ENCODE results near the gene ARHGDIG. TPM values are rescaled to one million over a fixed set of nuclear protein-coding genes. Genes with fewer than 3 reads are reported as not detected.
A peak's percentile ranks its signal among the peaks of the same experiment; 100 is the strongest.
"Not testable (repeated sequence)": the region's sequence is repeated elsewhere in the genome, so short reads cannot be mapped to it uniquely, and the experiment has no call there.

The ARHGDIG gene
- total RNA-seq, 1 donor from 2014 or later, result not detected

GRCh38 chr16:321532-321931 is 41.1 kb downstream of the ARHGDIG start:
- H3K27ac Mint-ChIP-seq, result no peak overlapping the region
- intact Hi-C loops (cut with micrococcal nuclease), result no loop called here
- no peak overlapping the region for H3K4me3 Mint-ChIP-seq
- no peaks in the 10 kb centered on the region for H3K9me3 Mint-ChIP-seq
- peaks cover 4% of the 10 kb centered on the region for H3K27me3 Mint-ChIP-seq (ENCODE audit: insufficient read depth)
- DNase-seq (ENCODE audit: low spot score), result no peak
- peaks cover 36% of the 10 kb centered on the region for H3K4me1 Mint-ChIP-seq (ENCODE audit: low read depth)
- peaks cover 9% of the 10 kb centered on the region for H3K36me3 Mint-ChIP-seq (ENCODE audit: low read depth)

DNA sequence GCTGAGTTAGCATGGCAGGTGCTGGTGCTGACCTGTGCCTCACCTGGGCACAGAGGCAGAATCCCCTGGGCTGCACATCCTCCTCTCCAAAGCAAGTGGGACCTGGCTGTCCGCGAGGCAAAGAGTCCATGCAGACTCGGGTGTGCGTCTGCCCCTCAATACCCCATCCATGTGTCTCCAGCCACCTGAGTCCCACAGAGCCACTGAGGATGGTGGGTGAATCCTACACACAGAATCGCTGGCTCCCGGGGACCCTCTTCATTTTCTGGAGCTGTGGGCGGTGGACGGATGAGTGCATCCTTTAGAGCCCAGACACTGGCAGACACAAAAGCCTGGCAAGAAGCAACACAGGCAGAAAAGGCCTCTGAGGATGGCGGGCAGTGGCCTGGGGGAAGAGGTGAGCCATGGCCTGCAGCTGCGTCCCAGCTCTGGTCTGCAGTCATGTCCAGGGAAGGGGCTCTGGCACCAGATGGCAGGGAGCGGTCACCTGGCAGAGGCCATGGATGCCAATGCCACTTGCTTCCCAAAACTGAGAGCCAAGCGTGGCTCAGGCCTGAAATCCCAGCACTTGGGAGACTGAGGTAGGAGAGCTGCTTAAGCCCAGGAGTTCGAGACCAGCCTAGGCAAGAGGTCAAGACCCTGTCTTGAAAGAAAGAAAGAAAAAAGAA is 42.2 kb downstream of the ARHGDIG start:
- no peak for DNase-seq (ENCODE audit: low spot score)
- Mint-ChIP-seq H3K9me3 (no peaks in the 10 kb centered on the region), H3K36me3 (ENCODE audit: low read depth) (peaks cover 8% of the 10 kb centered on the region), H3K4me3 (no peak overlapping the region), H3K27ac (no peak overlapping the region), H3K27me3 (ENCODE audit: insufficient read depth) (peaks cover 4% of the 10 kb centered on the region), H3K4me1 (ENCODE audit: low read depth) (peaks cover 40% of the 10 kb centered on the region)
- intact Hi-C loops (cut with micrococcal nuclease), result no loop called here

GRCh38 chr16:324201-324450 is 43.7 kb downstream of the ARHGDIG start:
- Mint-ChIP-seq H3K4me1 (ENCODE audit: low read depth) (peaks cover 38% of the 10 kb centered on the region), H3K27me3 (ENCODE audit: insufficient read depth) (peaks cover 3% of the 10 kb centered on the region), H3K27ac (no peak overlapping the region), H3K36me3 (ENCODE audit: low read depth) (peaks cover 3% of the 10 kb centered on the region), H3K4me3 (no peak overlapping the region), H3K9me3 (no peaks in the 10 kb centered on the region)
- intact Hi-C loops (cut with micrococcal nuclease), result no loop called here
- DNase-seq (ENCODE audit: low spot score), result no peak

- DNase-seq (ENCODE audit: low spot score), result peak; percentile 62
- H3K27ac Mint-ChIP-seq, result no peak overlapping the region
- no peaks in the 10 kb centered on the region for H3K9me3 Mint-ChIP-seq
- peaks cover 2% of the 10 kb centered on the region for H3K27me3 Mint-ChIP-seq (ENCODE audit: insufficient read depth)
- peak overlapping the region; percentile 56 for H3K4me3 Mint-ChIP-seq
- peaks cover 36% of the 10 kb centered on the region for H3K4me1 Mint-ChIP-seq (ENCODE audit: low read depth)
- intact Hi-C loops (cut with micrococcal nuclease), result no loop called here
- H3K36me3 Mint-ChIP-seq (ENCODE audit: low read depth), result peaks cover 2% of the 10 kb centered on the region
These were observed 44.3 kb downstream of the ARHGDIG start for GRCh38 chr16:324451-325334.

DNA sequence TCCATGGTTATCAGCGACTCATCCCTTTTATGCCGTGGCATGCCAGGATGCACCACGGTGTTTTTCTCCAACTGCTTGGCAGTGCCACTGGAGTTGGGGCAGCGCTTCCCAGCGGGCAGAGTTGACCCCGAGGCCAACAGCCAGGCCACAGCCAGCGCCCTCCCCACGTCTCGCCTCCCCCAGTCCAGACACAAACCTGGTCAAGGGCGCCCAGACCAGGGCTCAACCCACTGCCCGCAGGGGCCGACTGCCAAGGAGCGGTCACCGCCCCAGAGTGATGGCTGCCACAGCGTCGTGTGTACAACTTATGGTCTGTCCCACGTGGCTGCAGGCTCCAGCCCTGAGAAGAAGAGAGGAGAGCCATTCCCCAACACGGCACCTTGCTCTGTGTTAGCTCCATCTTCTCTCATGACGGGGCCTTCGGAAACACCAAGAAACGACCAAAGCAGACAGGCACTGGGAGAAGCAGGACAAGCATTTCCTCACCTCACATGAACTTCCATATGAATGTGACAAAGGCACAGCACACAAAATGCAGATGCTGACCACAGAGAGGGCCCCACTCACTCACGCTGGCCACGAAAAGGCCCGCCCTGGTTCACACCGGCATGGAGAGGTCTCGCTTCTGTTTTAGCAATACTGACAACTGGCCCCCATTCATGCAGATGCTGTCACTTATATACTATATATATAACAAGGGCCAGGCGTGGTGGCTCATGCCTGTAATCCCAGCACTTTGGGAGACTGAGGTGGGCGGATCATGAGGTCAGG is 45.2 kb downstream of the ARHGDIG start:
- Mint-ChIP-seq H3K9me3 (no peaks in the 10 kb centered on the region), H3K27ac (no peak overlapping the region), H3K36me3 (ENCODE audit: low read depth) (no peaks in the 10 kb centered on the region), H3K27me3 (ENCODE audit: insufficient read depth) (peaks cover 2% of the 10 kb centered on the region), H3K4me1 (ENCODE audit: low read depth) (peaks cover 34% of the 10 kb centered on the region), H3K4me3 (peak overlapping the region; percentile 56)
- intact Hi-C loops (cut with micrococcal nuclease), result no loop called here
- DNase-seq (ENCODE audit: low spot score), result no peak

GRCh38 chr16:330741-331140 is 50.4 kb downstream of the ARHGDIG start:
- no peaks in the 10 kb centered on the region for H3K27me3 Mint-ChIP-seq (ENCODE audit: insufficient read depth)
- no peaks in the 10 kb centered on the region for H3K9me3 Mint-ChIP-seq
- DNase-seq (ENCODE audit: low spot score), result no peak
- no peak overlapping the region for H3K4me3 Mint-ChIP-seq
- no peak overlapping the region for H3K27ac Mint-ChIP-seq
- H3K36me3 Mint-ChIP-seq (ENCODE audit: low read depth), result no peaks in the 10 kb centered on the region
- H3K4me1 Mint-ChIP-seq (ENCODE audit: low read depth), result peaks cover 26% of the 10 kb centered on the region
- intact Hi-C loops (cut with micrococcal nuclease), result no loop called here

DNA sequence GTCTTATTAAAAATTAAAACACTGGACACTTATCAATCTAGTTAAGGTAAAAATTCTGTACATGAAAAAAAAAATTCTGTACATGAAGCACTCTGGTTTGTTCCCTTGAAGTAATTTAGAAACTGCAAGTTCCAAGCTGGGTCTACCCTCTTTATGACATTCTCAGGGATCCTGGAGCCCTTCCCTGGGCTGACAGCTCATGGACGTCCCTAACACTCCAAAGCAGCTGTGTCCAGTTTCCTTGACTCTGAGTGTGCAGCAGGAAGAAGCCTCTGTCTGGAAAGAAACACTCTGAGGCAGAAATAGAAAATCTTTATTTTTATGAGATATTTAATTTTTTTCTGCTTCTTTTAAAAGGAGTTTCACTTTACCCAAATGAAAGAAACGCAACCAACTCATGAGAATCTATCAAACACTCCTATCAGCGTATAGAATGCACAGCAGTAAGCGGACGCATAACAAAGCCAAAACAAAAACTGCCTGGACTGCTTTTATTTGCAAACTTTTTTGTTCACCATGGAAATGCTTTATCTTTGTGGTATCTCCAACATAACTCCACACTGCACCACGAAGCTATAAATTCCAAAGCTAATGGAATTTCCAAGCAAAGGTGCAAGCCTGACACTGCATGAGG is 50.9 kb downstream of the ARHGDIG start:
- H3K36me3 Mint-ChIP-seq (ENCODE audit: low read depth); H3K4me3 Mint-ChIP-seq; H3K27ac Mint-ChIP-seq; H3K27me3 Mint-ChIP-seq (ENCODE audit: insufficient read depth); DNase-seq (ENCODE audit: low spot score); intact Hi-C loops (cut with micrococcal nuclease); H3K9me3 Mint-ChIP-seq: not testable (repeated sequence)
- peaks cover 25% of the 10 kb centered on the region for H3K4me1 Mint-ChIP-seq (ENCODE audit: low read depth)

Other genes with a start within 250 kb of the ARHGDIG start
- gene POLR3K, start 227.0 kb upstream of the ARHGDIG start, total RNA-seq, result 90.6 and 91.3 TPM in 2 replicates
- 98.9 and 101 TPM in 2 replicates for gene SNRNP25, start 226.8 kb upstream of the ARHGDIG start, total RNA-seq
- gene RHBDF1, start 208.0 kb upstream of the ARHGDIG start, total RNA-seq, result 0.52 and 0.96 TPM in 2 replicates
- gene MPG, start 202.4 kb upstream of the ARHGDIG start, total RNA-seq, result 73.9 and 77.5 TPM in 2 replicates
- gene NPRL3, start 141.9 kb upstream of the ARHGDIG start, total RNA-seq, result 51.5 and 51.8 TPM in 2 replicates
- not detected in 2 replicates for gene HBZ, start 127.9 kb upstream of the ARHGDIG start, total RNA-seq
- not detected in 2 replicates for gene HBM, start 114.6 kb upstream of the ARHGDIG start, total RNA-seq
- 0.57 and 0.59 TPM in 2 replicates for gene HBA2, start 107.7 kb upstream of the ARHGDIG start, total RNA-seq
- not detected in 2 replicates for gene HBA1, start 103.9 kb upstream of the ARHGDIG start, total RNA-seq
- 0.54 and 0.88 TPM in 2 replicates for gene HBQ1, start 100.1 kb upstream of the ARHGDIG start, total RNA-seq
- gene LUC7L, start 51.1 kb upstream of the ARHGDIG start, total RNA-seq, result 77.7 and 83.0 TPM in 2 replicates
- gene FAM234A, start 45.8 kb upstream of the ARHGDIG start, total RNA-seq, result 18.0 and 21.2 TPM in 2 replicates
- gene RGS11, start 4.6 kb upstream of the ARHGDIG start, total RNA-seq, result 0.18 and 0.29 TPM in 2 replicates
- not detected in 2 replicates for gene PDIA2, start 2.6 kb downstream of the ARHGDIG start, total RNA-seq
- 28.1 and 30.3 TPM in 2 replicates for gene AXIN1, start 72.1 kb downstream of the ARHGDIG start, total RNA-seq
- gene MRPL28, start 89.9 kb downstream of the ARHGDIG start, total RNA-seq, result 110 and 115 TPM in 2 replicates
- gene PGAP6, start 101.4 kb downstream of the ARHGDIG start, total RNA-seq, result 35.7 and 36.3 TPM in 2 replicates
- 57.2 and 58.7 TPM in 2 replicates for gene NME4, start 116.6 kb downstream of the ARHGDIG start, total RNA-seq
- gene DECR2, start 121.3 kb downstream of the ARHGDIG start, total RNA-seq, result 18.0 and 20.1 TPM in 2 replicates
- gene RAB11FIP3, start 145.1 kb downstream of the ARHGDIG start, total RNA-seq, result 41.4 and 47.5 TPM in 2 replicates
- 122 and 124 TPM in 2 replicates for gene CAPN15, start 247.1 kb downstream of the ARHGDIG start, total RNA-seq